Measurements from ENCODE around the gene ACOXL.

DNA sequence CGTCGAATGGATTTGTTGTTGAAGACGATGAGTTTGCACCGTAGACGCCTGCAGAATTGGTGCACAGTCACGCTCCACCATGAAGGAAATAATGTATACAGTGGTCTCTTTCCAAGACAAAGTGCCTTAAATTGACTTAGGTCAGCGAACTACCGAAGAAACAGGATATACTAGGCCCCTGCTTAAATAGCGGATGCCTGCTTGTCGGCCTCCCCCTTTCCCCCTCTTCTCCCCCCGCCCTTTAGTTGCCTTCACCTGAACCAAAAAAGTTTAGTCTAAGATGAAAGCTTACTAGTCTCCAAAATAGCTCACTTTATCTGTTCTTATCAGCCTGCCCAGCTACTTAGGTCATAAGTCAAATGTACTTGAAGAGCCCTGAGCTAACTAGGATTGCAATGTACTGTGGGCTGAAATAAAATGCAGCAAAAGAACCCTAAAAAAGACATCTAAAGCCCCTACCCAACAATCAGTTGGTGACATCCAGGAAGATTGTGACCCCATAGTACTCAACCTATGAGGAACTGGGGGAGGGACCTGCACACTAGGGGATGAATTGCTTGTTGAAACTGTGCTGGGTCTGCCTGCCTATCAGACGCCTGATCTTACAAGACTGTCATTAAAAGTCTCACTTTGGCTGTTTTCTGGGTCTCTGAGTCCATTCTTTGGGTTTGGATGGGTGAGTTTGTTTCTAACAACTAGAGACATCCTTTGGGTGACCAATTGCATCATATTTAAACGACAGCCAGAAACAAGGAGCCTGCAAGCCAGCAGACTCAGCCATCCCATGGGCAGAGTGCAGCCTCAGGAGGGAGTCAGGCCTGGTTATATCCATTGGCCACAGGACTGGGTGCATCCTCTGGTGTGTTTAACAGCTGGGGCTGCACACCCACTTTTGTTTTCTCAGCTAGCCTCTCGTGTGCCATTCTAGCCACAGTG is 14.5 kb downstream of the ACOXL start:
- TF ChIP-seq EZH2phosphoT487 (IDR thresholded peaks at IDR 0.05; ENCODE audit: insufficient read depth, low read depth): no peak
- no peak for TF ChIP-seq EZH2 (IDR thresholded peaks at IDR 0.05; ENCODE audit: insufficient read depth, poor library complexity, severe bottlenecking)
